Activated CD8-positive, alpha-beta memory T cell treated with anti-CD3 and anti-CD28 coated beads, Interleukin-2, amount 50 U/mL, for 1 hour (primary cell): ENCODE results near the gene TIMP3.
"Not testable (repeated sequence)": the region's sequence is repeated elsewhere in the genome, so short reads cannot be mapped to it uniquely, and the experiment has no call there.

ENCODE experiments used
- DNase-seq: peaks from one replicate; pipeline ENCODE4 v3.0.0-alpha.2; 2020; ENCODE audit errors: extremely low read depth

The TIMP3 gene

DNA sequence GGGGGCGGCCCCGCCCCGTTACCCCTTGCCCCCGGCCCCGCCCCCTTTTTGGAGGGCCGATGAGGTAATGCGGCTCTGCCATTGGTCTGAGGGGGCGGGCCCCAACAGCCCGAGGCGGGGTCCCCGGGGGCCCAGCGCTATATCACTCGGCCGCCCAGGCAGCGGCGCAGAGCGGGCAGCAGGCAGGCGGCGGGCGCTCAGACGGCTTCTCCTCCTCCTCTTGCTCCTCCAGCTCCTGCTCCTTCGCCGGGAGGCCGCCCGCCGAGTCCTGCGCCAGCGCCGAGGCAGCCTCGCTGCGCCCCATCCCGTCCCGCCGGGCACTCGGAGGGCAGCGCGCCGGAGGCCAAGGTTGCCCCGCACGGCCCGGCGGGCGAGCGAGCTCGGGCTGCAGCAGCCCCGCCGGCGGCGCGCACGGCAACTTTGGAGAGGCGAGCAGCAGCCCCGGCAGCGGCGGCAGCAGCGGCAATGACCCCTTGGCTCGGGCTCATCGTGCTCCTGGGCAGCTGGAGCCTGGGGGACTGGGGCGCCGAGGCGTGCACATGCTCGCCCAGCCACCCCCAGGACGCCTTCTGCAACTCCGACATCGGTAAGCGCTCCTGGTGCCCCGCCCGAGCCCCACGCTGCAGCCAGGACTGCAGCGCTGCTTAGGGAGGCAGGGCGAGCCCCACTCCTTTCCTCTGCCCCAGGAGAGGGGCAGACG, at the start of gene TIMP3:
Gene TIMP3, plus strand, starts transcription at position 169 of the 700 bp plus-strand sequence. Its CDS starts 297 bp downstream, at position 466.
- no peak for DNase-seq

DNA sequence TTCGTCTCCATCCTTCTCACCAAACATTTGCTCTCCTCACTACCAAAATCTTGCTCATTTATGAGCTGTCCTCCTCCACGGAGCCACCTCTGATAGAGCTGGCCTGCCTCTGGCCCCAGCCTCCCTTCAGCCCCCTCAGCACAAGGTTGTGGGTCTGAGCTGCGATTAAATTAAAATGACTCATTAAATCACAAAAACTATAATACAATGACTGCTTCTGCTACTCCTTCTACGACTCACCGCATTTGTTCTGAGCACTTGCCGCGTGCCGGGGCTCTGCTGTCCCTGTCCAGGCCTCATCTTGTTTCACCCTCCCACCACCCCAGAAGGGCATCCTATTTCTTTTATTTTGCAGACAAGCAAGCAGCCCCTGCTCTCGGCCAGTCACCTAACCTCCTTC, 49.2 kb upstream of the TIMP3 start:
- DNase-seq = no peak

DNA sequence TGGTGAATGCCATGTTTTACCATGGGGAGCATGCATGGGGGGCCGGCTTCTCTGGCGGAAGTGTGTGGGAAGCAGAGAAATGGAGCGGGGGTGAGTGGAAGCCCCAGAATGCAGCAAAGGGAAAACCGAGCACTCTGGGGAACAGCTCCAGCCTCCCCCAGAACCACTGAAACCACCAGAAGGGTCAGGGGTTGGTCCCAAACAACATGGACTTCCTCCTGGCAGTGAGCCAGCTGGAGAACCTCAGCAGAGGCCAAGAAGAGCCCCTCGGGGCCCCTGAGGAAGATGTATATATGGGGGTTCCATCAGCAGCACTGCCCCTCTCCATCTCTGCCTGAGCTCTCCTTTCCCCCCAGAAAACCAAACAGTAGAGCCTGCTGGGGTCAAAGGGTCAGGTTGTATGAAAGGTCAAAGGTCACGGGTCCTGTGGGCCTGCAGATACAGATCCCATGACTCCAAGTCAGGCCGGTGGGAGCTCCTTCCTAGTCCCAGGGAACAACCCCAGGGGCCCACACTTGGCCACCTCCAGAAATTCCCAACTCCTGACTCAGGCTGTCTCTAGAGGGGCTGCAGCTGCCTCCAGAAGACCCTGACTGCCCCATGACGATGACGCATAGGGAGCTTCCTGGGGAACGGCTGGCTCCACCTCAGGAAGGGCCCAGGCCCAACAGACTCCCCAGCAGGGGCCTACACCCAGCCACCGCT, 48.5 kb upstream of the TIMP3 start:
- no peak for DNase-seq

DNA sequence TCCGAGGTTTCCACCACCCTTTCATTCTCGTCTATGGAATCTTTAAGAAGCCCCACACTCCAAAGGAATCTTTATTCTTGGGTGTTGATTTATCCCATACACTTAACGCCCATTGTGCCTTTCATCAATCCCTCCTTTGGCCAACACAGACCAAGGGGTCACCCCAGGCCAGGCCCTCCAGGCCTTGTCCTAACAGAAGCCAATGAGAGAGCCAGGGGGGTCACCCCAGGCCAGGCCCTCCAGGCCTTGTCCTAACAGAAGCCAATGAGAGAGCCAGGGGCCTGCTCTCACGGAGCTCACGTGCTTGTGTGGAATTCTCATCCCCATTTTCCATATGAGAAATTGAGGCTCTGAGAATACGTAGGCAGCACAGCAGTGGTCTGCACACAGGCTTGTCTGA, 47.9 kb upstream of the TIMP3 start:
- DNase-seq = no peak

DNA sequence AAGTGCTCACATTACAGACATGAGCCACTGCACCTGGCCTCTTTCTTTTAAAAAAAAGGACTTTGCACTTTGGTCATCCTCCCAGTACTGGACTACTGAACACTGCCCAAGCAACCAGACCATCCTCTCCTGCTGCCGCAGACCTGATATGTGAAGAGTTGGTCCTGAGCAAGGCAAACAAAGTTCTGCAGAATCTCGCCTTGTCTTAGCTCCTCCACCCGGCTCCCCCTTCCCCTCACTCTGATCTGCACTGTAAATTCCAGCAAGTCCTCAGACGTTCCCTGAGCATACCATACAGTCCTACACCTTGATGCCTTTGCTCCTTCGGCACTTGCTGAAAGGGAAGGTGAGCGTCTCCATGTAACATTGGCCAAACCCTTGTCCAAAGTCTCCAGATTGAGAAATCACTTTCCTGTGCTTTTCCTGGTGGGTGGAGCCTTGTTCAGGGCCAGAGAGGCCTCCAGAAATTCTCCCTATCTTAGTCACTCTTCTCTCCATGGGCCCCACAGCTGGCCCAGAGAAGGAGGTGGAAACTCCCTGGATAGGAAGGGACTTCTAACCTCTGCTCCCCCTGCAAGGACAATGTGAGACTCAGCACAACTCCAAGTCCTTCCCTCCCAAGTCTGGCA, 47.0 kb upstream of the TIMP3 start:
- no peak for DNase-seq

DNA sequence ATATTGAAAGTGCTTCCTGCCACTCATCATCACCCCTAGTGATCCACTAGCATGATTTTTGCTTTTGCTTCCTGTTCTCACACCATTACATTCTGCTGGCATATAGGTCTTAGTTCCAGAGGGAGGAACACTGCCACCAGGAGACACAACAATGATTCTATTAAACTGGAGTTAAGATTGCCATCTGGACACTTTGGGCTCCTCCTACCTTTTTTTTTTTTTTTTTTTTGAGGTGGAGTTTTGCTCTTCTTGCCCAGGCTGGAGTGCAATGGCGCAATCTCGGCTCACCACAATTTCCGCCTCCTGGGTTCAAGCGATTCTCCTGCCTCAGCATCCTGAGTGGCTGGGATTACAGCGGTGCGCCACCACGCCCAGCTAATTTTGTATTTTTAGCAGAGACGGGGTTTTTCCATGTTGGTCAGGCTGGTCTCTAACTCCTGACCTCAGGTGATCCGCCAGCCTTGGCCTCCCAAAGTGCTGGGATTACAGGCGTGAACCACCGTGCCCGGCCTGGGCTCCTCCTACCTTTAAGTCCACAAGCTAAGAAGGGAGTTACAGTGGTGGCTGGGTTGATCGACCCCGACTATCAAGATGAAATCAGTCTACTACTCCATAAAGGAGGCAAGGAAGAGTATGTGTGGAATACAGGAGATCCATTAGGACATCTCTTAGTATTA, 44.3 kb upstream of the TIMP3 start:
- not testable (repeated sequence) for DNase-seq

DNA sequence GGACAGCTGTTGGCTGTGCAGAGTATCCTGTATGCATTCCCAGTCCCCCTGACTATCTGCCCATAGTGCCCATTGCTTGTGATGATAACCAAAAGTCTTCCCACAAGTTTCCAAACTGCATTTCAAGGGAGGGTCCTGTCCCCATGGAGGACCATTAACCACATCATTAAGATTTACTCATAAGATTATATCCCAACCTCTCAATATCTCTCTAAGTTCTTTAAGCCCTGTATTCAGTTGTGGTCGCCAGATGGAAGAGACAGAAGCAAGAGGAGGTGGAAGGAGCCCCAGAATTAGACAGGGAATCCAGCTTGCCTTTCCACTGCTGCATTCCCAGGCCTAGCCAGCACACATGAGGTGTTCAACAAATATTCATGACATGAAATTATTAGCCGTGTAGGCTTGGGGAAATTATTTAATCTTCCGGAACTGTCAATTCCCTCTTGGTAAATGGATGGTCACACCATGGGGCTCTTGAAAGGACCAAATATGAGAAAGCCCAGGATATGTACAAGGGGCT, 42.6 kb upstream of the TIMP3 start:
- no peak for DNase-seq

DNA sequence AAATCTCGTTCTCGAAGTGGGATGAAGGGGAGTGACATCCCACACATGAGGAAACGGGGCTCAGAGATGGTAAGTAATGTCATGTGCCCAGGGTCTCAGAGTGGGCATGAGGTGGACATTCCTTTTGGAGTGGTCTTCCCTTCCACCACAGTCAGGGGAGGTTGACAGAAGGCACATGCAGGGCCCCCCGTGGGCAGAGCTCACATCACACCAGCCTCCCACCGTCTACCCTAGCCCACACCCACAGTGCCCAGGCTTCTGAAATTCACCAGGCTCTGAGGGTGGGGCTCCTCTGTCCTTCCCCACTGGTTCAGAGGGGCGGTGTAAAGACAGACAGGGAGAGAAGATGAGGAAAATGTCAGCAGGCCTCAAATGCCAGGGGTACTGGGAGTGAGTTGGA, 41.1 kb upstream of the TIMP3 start:
- no peak for DNase-seq

DNA sequence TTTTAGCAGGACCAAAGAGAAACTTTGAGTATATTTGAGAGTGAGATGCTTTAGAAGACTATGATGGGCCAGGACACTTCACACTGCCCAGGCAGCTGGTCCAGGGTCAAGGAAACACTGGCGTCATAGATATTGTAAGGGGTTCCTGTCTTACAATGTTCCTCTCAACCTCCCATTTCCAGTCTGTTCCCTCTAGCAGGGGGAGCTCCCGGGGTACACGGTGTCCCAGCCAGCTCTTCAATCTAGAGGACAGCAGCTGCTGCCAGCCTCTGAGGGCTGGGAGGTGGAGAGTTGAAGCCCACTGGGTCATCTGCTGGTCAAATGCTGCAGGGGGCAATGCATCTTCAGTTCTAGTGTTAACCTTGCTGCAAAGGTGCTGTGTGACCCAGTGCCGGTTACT, 40.7 kb upstream of the TIMP3 start:
- no peak for DNase-seq

DNA sequence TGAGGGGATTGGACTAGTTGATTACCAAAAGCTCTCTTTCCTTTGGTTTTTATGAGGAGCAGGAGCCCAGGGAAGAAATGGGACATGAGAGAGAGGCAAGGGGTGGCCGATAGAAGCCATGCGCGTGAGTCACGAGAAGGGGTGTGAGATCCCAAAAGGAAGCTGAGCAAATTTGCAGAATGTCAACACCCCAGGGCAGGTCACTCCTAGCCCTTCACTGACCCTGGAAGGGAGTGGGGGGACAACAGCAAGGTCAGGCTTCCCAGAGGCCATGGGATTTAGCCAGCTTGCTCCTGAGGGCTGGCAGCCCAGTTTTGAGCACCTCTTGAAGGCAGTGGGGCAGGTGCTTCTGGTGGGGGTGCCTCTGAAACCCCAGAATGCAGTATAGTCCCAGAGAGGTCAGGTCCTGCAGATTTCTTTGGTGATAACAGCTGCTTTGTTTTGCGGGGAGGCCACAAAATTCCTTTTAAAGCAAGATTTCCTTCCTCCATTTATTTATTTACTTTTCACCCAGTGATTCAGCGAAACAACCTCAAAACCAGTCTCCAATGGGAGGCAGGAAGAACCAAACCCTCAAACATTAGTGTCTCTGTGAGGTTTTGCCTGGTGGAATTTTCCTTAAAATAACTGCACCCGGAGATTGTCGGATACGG, 40.1 kb upstream of the TIMP3 start:
- no peak for DNase-seq

DNA sequence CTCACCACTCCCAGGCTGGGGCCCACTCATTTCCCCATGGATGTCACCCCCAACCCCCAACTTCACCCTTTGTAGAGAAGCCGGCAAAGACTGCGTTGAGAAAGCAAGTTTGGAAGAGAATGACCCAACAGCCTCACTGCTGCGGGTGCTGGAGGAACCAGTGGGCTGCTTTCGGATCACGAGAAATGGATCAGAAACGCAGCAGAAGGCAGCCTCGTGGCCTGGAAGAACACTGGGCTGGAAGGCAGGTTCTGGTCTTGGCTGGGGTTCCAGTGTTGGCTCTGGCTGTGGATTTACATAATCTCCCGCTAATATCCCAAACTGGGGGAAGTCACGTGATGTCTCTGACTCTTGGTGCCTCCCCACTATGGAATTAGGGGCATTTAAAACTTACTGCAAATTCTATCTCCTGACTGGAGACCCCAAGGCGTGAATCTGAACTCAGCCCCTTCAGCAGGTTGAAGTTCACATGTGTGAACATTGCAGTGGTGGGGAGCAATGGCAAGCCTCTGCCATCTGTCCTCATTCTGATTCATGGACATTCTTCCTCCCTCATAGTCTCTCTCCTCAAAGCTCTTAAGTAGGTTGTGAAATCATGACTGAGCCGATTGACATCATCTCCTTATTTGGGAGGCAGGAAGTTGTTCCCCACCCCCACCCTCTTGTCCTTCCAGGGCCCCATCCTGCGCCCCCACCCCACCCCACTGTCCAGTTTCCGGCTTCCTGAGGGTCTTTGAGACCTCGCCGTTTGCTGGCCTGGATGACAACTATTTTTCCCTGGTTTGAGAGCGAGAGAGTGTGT, 37.0 kb upstream of the TIMP3 start:
- DNase-seq = no peak

DNA sequence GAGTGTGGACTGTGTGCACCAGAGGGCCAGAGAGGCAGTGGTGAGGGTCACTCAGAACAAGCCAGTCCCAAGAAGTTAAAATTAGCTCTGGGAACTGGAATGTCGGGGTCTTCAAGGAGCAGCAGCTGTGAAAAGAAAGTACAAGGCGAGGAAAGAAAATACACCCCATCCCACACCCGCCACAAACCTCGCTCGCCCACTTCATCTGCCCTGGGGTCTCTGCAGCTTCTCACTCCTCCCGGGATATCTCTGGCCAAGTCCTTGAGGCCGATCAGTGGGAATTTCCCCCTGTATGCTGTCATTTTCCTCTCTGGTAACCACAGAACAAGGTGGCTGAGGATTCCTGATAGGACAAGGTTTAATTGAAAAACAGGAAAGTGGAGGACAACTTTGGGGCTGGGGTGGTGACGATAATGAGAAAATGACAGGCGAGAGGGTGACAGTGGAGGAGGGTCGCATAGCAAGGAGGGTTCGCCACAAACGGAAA, 36.3 kb upstream of the TIMP3 start:
- no peak for DNase-seq

DNA sequence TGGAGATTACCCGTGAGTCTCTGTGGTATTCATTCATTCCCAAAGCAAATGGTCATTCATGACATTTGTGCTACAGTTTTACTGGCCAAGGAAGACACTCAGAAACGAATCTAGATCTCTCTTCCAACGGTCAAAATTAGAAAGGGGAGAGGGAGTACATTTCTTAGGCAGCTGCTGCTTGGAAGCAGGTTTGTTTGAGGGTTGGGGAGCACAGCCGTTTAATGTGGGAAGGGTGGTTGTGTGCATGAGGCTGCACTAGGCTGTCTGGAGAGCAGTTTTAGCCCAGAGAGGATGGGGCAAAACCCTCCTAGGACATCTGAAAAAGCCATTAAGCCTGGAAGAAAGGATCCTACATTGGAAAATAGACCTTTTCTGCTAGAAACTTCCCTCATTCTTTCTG, 29.7 kb upstream of the TIMP3 start:
- DNase-seq = no peak

DNA sequence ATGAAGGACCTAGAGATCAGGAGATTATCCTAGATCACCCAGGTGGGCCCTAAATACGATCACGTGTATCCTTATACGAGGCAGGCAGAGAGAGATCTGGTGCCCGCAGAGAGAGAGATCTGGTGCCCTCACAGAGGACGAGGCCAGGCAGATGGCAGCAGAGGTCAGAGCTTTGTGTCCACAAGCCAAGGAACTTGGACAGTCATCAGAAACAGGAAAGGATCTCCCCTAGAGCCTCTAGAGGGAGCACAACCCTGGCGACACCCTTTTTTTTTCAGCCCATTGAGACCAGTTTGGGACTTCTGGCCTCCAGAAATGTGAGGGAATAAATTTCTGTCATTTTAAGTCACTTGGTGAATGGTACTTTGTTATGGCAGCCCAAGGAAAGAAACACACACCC, 25.5 kb upstream of the TIMP3 start:
- no peak for DNase-seq

DNA sequence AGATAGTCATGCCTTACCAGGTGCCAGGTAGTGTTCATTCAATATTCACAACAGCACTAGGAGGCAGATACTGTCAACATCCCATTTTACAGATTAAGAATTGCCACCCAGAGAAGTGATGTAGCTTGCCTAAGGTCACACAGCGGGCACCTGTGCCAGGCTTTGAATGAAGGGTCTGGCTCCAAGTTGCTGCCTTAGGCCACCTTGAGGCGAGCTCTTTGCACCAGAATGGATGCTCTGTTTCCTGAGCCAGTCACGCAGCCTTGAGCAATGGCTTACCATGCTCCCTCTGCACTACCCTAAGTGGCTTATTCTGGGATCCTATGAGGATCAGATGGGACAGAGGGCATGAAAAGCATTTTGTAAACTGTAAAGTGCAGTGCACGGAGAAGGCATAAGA, 25.1 kb upstream of the TIMP3 start:
- DNase-seq = no peak

DNA sequence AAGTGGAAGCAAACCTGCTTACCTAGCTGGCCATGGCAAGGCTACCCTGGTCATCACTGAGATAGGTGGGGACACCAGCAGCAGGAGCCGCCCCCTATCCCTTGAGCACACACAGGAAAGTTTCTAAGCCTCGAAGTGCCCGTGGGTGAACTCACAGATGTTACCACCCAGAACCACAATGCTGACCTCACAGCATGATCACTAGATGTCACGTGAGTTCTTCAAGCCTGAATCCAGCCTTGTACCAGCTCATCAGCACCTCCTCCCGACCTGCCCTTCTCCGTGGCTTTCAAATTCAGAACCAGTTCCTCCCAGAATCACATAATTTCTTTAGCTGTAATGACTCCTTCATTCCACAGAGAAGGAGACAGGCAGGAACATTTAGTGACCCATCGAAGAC, 24.7 kb upstream of the TIMP3 start:
- no peak for DNase-seq

DNA sequence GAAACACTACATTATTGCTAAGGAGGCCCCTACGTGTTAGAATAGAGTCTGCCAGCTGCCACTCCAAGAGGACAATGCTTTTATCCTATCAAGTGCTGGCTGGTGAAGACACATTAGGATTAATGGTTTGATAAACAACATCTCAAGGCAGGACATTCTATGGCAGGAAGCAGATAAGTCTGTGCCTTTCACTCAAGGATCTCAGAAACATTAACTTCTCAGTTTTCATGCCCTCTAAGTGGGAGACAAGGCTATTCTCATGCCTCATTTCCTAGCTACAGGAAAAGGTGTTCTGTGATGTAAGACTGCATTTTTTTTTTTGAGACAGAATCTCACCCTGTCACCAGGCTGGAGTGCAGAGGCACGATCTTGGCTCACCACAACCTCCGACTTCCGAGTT, 23.5 kb upstream of the TIMP3 start:
- DNase-seq = no peak

DNA sequence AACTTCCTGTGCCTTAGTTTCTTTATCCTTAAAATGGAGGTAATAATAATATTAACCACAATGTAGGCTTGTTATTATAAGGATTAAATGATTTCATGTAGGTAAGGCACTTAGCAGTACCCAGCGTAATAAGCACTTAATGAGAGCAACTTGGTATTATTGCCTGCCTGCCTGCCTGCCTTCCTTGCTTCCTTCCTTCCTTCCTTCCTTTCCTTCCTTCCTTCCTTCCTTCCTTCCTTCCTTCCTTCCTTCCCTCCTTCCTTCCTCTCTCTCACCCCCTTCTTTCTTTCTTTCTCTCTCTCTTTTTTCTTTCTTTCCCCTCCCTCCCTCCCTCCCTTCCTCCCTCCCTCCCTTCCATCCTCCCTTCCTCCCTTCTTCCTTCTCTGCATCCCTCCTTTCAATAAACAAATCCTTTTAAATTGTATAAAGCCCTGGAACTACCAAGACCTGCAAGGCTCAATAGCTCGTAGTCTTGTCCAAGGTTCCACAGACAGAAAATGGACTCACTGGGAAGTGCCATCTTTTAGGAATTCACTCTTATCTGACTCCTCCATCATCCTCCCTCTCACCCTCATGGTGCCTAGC, 20.7 kb upstream of the TIMP3 start:
- no peak for DNase-seq

DNA sequence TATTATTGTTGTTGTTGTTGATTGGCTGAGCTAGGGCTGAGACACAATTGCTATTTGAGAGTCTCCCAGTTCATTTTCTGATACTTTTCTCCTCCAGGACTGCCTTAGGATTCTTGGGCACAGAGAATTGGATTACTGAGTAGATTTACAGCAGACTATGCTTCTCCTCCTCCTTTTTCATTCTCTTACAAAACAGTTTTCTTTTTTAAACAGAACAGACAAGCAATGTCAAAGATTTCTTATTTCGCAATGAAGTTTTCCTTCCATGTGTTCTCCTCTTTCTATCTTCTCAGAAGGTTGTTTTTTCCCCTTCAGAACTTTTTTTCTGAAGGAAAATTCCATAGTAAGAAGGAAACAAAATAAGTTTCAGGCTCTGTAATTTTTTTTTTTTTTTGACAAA, 19.8 kb upstream of the TIMP3 start:
- DNase-seq = no peak

DNA sequence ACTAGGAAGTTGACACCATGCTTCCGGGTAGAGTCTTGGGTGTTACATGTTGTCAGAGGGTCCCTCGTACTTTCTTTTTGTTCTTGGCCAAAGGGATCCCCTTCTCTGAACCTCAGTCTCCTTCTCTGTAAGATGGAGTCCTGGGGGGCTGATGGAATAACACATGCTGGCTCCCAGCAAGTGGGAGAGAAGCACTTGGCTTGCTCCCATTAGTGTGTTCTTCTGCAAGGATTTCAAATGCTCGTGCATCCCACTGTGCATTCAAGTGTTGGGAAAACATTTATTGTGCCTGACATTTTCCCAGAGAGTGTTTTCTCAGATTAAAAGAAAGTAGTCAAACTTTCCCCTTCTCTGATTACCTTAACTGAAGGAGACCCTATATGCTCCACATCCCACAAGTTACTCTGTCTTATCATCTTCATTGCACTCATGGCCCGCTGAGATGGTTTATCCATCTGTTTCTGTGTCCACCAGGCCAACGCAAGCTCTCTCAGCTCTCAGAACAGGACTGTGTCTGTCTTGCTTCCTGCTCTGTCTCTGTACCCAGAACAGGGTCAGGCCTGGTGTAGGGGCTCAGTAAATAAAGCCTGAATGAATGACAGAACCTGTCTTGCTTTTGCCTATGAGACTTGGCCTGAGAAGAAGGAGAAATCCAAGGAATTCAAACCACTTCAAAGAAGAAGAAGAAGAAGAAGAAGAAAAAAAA, 16.0 kb upstream of the TIMP3 start:
- no peak for DNase-seq
